KOPT-K1 (cell line): Measurements from ENCODE around the gene SLC8A1.

Experiments used
- H3K27ac ChIP-seq: fragments of 200-600 bp; sonication (generic); 2 replicates; pipeline ENCODE4 v1.5.1; 2016; ENCODE audit warnings: antibody characterized with exemption, mild to moderate bottlenecking, low read depth, low read length; ENCODE audit not compliant: poor library complexity, severe bottlenecking
- H3K36me3 ChIP-seq: fragments of 200-600 bp; sonication (generic); 2 replicates; pipeline ENCODE4 v1.5.1; 2017; ENCODE audit warnings: antibody characterized with exemption, mild to moderate bottlenecking, low read length, moderate library complexity; ENCODE audit not compliant: insufficient read depth
- H3K9me3 ChIP-seq: fragments of 200-600 bp; sonication (generic); 2 replicates; pipeline ENCODE4 v1.5.1; 2017; ENCODE audit warnings: antibody characterized with exemption, low read length, mild to moderate bottlenecking; ENCODE audit not compliant: insufficient read depth, poor library complexity, severe bottlenecking

SLC8A1 gene

GRCh38 chr2:40448476-40449079, 3.3 kb downstream of the SLC8A1 start:
- Histone ChIP-seq H3K9me3 (no peaks in the 10 kb centered on the region), H3K27ac (no peak overlapping the region), H3K36me3 (no peaks in the 10 kb centered on the region)

- Histone ChIP-seq H3K36me3 (no peaks in the 10 kb centered on the region), H3K9me3 (no peaks in the 10 kb centered on the region), H3K27ac (no peak overlapping the region)
Observed at GRCh38 chr2:40445467-40445866, 6.4 kb downstream of the SLC8A1 start.

- Histone ChIP-seq H3K9me3 (no peaks in the 10 kb centered on the region), H3K36me3 (no peaks in the 10 kb centered on the region), H3K27ac (no peak overlapping the region)
Observed at GRCh38 chr2:40440835-40441234, 11.1 kb downstream of the SLC8A1 start.

- Histone ChIP-seq H3K9me3 (no peaks in the 10 kb centered on the region), H3K36me3 (no peaks in the 10 kb centered on the region), H3K27ac (no peak overlapping the region)
Observed at GRCh38 chr2:40439473-40439872, 12.4 kb downstream of the SLC8A1 start.

- Histone ChIP-seq H3K9me3 (no peaks in the 10 kb centered on the region), H3K27ac (no peak overlapping the region), H3K36me3 (no peaks in the 10 kb centered on the region)
Observed at GRCh38 chr2:40436093-40436475, 15.8 kb downstream of the SLC8A1 start.

GRCh38 chr2:40435426-40436092, 16.3 kb downstream of the SLC8A1 start:
- H3K36me3 ChIP-seq: no peaks in the 10 kb centered on the region
- no peak overlapping the region for H3K27ac ChIP-seq
- no peaks in the 10 kb centered on the region for H3K9me3 ChIP-seq

- H3K9me3 ChIP-seq: no peaks in the 10 kb centered on the region
- no peaks in the 10 kb centered on the region for H3K36me3 ChIP-seq
- H3K27ac ChIP-seq: no peak overlapping the region
Observed at GRCh38 chr2:40434731-40435271, 17.1 kb downstream of the SLC8A1 start.

GRCh38 chr2:40433736-40434135, 18.2 kb downstream of the SLC8A1 start:
- Histone ChIP-seq H3K36me3 (no peaks in the 10 kb centered on the region), H3K9me3 (no peaks in the 10 kb centered on the region), H3K27ac (no peak overlapping the region)

GRCh38 chr2:40432921-40433483, 18.9 kb downstream of the SLC8A1 start:
- no peak overlapping the region for H3K27ac ChIP-seq
- H3K36me3 ChIP-seq: no peaks in the 10 kb centered on the region
- no peaks in the 10 kb centered on the region for H3K9me3 ChIP-seq

- Histone ChIP-seq H3K9me3 (no peaks in the 10 kb centered on the region), H3K36me3 (no peaks in the 10 kb centered on the region), H3K27ac (no peak overlapping the region)
Observed at GRCh38 chr2:40431600-40431955, 20.3 kb downstream of the SLC8A1 start.

- no peaks in the 10 kb centered on the region for H3K9me3 ChIP-seq
- no peaks in the 10 kb centered on the region for H3K36me3 ChIP-seq
- H3K27ac ChIP-seq: no peak overlapping the region
Observed at GRCh38 chr2:40430776-40431599, 20.9 kb downstream of the SLC8A1 start.

- H3K27ac ChIP-seq: no peak overlapping the region
- H3K36me3 ChIP-seq: no peaks in the 10 kb centered on the region
- no peaks in the 10 kb centered on the region for H3K9me3 ChIP-seq
Observed at GRCh38 chr2:40428439-40428838, 23.5 kb downstream of the SLC8A1 start.

GRCh38 chr2:40421631-40422297, 30.1 kb downstream of the SLC8A1 start:
- no peaks in the 10 kb centered on the region for H3K9me3 ChIP-seq
- H3K36me3 ChIP-seq: no peaks in the 10 kb centered on the region
- no peak overlapping the region for H3K27ac ChIP-seq

GRCh38 chr2:40420478-40420877, 31.4 kb downstream of the SLC8A1 start:
- H3K27ac ChIP-seq: no peak overlapping the region

GRCh38 chr2:40419364-40419762, 32.5 kb downstream of the SLC8A1 start:
- Histone ChIP-seq H3K9me3 (no peaks in the 10 kb centered on the region), H3K27ac (no peak overlapping the region), H3K36me3 (no peaks in the 10 kb centered on the region)

More at GRCh38 chr2:40420478-40420877, 31.4 kb downstream of the SLC8A1 start:
- Histone ChIP-seq H3K36me3 (no peaks in the 10 kb centered on the region), H3K9me3 (no peaks in the 10 kb centered on the region)
